ENCODE measurements around the gene HSPB6.

Gene HSPB6

DNA sequence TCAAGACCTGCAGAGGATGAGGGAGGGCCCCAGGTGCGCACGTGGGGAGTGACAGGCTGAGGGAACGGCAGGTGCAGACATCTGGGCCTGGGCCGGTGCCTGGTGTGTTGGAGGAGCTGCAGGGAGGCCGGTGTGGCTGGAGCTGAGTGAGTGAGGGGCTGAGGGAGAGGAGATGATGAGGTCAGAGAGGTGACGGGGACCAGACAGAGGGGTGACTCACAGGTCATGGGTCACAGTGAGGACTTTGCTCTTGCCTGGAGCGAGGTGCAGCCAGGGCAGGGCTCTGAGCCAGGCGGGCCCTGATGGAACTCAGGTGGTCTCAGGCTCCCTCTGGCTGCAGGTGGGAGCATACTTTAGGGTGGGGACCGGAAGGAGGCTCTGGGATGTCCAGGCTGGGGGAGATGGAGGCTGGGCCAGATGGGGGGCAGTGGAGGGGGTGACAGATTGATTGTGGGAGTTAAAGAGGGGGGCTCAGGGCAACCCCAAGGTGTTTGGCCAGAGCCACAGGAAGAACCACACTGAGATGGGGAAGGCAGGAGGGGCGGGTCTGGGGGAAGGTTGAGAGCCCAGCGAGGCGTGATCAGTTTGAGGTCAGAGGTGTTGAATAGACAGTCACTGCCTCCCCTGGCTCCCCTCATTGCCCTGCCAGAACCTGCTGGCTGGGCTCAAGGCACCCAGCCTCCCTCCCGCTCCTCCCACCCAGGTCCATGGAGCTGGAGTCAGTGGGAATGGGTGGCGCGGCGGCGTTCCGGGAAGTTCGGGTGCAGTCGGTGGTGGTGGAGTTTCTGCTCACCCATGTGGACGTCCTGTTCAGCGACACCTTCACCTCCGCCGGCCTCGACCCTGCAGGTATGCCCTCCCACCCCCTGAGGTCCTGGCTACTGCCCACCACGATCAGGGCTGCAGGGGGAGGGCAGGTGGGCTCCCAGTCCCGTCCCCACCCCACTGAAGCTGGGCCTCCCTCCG lies 26.9 kb upstream of the HSPB6 start:
- Histone ChIP-seq H3K9me2 (replicated peaks; ENCODE audit: control insufficient read depth, low read length) (no peaks in the 10 kb centered on the region), H3K4me1 (ENCODE audit: control insufficient read depth, low read length) (no peaks in the 10 kb centered on the region), H3K27ac (ENCODE audit: low read depth, low read length) (no peak overlapping the region), H3F3A (ENCODE audit: control insufficient read depth, insufficient read depth) (no peaks in the 10 kb centered on the region), H3K4me3 (ENCODE audit: low read length) (no peak overlapping the region), H3K4me2 (ENCODE audit: low read length) (no peak overlapping the region), H3K36me3 (ENCODE audit: control insufficient read depth, low read length) (no peaks in the 10 kb centered on the region), H3K9me3 (ENCODE audit: control insufficient read depth, insufficient read depth, low read length) (no peaks in the 10 kb centered on the region), H3K79me2 (ENCODE audit: control insufficient read depth, low read length) (no peaks in the 10 kb centered on the region), H3K27me3 (ENCODE audit: control insufficient read depth, low read length) (no peaks in the 10 kb centered on the region), H4K20me1 (ENCODE audit: control insufficient read depth, insufficient read depth, low read depth, low read length) (no peaks in the 10 kb centered on the region)
- TF ChIP-seq CTCF (IDR thresholded peaks at IDR 0.05; ENCODE audit: low read depth, low read length, poor library complexity, severe bottlenecking) = no peak
- no peak for TF ChIP-seq EZH2phosphoT487 (IDR thresholded peaks at IDR 0.05; ENCODE audit: borderline replicate concordance, low read length)

DNA sequence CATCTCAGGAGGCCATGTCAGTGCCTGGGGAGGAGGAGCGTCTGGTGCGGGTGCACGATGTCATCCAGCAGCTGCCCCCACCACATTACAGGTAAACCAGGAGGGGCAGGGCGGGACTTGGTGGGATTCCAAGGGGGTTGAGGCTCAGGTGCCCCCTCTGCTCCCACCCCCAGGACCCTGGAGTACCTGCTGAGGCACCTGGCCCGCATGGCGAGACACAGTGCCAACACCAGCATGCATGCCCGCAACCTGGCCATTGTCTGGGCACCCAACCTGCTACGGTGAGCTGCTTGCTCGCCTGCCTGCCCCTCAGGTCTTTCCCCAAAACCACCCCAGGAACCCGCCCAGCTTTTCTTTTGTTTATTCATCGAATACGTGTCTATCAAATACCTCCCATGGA lies 25.8 kb upstream of the HSPB6 start:
- H4K20me1 ChIP-seq (ENCODE audit: control insufficient read depth, insufficient read depth, low read depth, low read length) = no peaks in the 10 kb centered on the region
- no peak overlapping the region for H3K27ac ChIP-seq (ENCODE audit: low read depth, low read length)
- H3K79me2 ChIP-seq (ENCODE audit: control insufficient read depth, low read length) = no peaks in the 10 kb centered on the region
- H3K9me2 ChIP-seq (replicated peaks; ENCODE audit: control insufficient read depth, low read length) = no peaks in the 10 kb centered on the region
- H3K27me3 ChIP-seq (ENCODE audit: control insufficient read depth, low read length) = no peaks in the 10 kb centered on the region
- no peak overlapping the region for H3K4me2 ChIP-seq (ENCODE audit: low read length)
- TF ChIP-seq CTCF (IDR thresholded peaks at IDR 0.05; ENCODE audit: low read depth, low read length, poor library complexity, severe bottlenecking) = no peak
- TF ChIP-seq EZH2phosphoT487 (IDR thresholded peaks at IDR 0.05; ENCODE audit: borderline replicate concordance, low read length) = no peak
- H3K4me3 ChIP-seq (ENCODE audit: low read length) = no peak overlapping the region
- no peaks in the 10 kb centered on the region for H3K9me3 ChIP-seq (ENCODE audit: control insufficient read depth, insufficient read depth, low read length)
- no peaks in the 10 kb centered on the region for H3K36me3 ChIP-seq (ENCODE audit: control insufficient read depth, low read length)
- H3K4me1 ChIP-seq (ENCODE audit: control insufficient read depth, low read length) = no peaks in the 10 kb centered on the region
- H3F3A ChIP-seq (ENCODE audit: control insufficient read depth, insufficient read depth) = no peaks in the 10 kb centered on the region

GRCh38 chr19:35781650-35782049 lies 24.8 kb upstream of the HSPB6 start:
- H3K4me2 ChIP-seq (ENCODE audit: low read length) = no peak overlapping the region

More at GRCh38 chr19:35781650-35782049, 24.8 kb upstream of the HSPB6 start:
- no peak overlapping the region for H3K4me3 ChIP-seq (ENCODE audit: low read length)
- no peaks in the 10 kb centered on the region for H3K27me3 ChIP-seq (ENCODE audit: control insufficient read depth, low read length)
- H4K20me1 ChIP-seq (ENCODE audit: control insufficient read depth, insufficient read depth, low read depth, low read length) = no peaks in the 10 kb centered on the region
- H3K79me2 ChIP-seq (ENCODE audit: control insufficient read depth, low read length) = no peaks in the 10 kb centered on the region
- H3K4me1 ChIP-seq (ENCODE audit: control insufficient read depth, low read length) = peaks cover 1% of the 10 kb centered on the region
- TF ChIP-seq CTCF (IDR thresholded peaks at IDR 0.05; ENCODE audit: low read depth, low read length, poor library complexity, severe bottlenecking) = no peak
- no peak for TF ChIP-seq EZH2phosphoT487 (IDR thresholded peaks at IDR 0.05; ENCODE audit: borderline replicate concordance, low read length)
- H3K9me2 ChIP-seq (replicated peaks; ENCODE audit: control insufficient read depth, low read length) = no peaks in the 10 kb centered on the region
- H3K9me3 ChIP-seq (ENCODE audit: control insufficient read depth, insufficient read depth, low read length) = no peaks in the 10 kb centered on the region
- H3F3A ChIP-seq (ENCODE audit: control insufficient read depth, insufficient read depth) = no peaks in the 10 kb centered on the region
- H3K36me3 ChIP-seq (ENCODE audit: control insufficient read depth, low read length) = no peaks in the 10 kb centered on the region
- H3K27ac ChIP-seq (ENCODE audit: low read depth, low read length) = no peak overlapping the region

All from DOHH2 (cell line).